CD4-positive, alpha-beta T cell (primary cell): Measurements from ENCODE around the gene HID1. TPM values are rescaled to one million over a fixed set of nuclear protein-coding genes. Genes with fewer than 3 reads are reported as not detected.

ENCODE experiments used
- ATAC-seq: fragments of 200-7000 bp; cut with Tn5 transposase; one replicate; pipeline ENCODE4 v1.10.0; 2022; ENCODE audit warnings: mild to moderate bottlenecking; ENCODE audit not compliant: poor library complexity
- CTCF ChIA-PET: fragments of 350-600 bp; sonication (Branson Sonifier 250); formaldehyde crosslinking; loops from one replicate; lab custom pipeline; 2021; ENCODE audit warnings: antibody characterized with exemption, inconsistent platforms; lab: Charles Lee
- POLR2A ChIA-PET: fragments of 350-600 bp; sonication (Branson Sonifier 250); formaldehyde crosslinking; loops from one replicate; lab custom pipeline; 2021; ENCODE audit warnings: antibody characterized with exemption, inconsistent platforms; lab: Charles Lee
- DNase-seq, 14 experiments: peaks; one replicate each; pipeline ENCODE4 v3.0.0-alpha.2; 2013 to 2020; ENCODE audit warnings: mixed read lengths in 2 of 14
- H3K27ac ChIP-seq, 2 donors: one replicate each; pipeline versions ENCODE4 v1.5.1 to v1.7.0; 2013; ENCODE audit warnings: low read length in 2 of 2, low read depth in 1 of 2, mild to moderate bottlenecking in 1 of 2
- H3K27me3 ChIP-seq, 2 experiments: 1 replicate in 1 of 2; 2 replicates in 1 of 2; pipeline versions ENCODE4 v1.6.1 to v1.7.0; 2013; ENCODE audit warnings: low read length in 2 of 2, control low read depth in 1 of 2, mild to moderate bottlenecking in 1 of 2, moderate library complexity in 1 of 2; ENCODE audit not compliant: insufficient read depth in 2 of 2, control insufficient read depth in 1 of 2
- H3K36me3 ChIP-seq: one replicate; pipeline ENCODE4 v1.6.1; 2013; ENCODE audit warnings: low read length, control low read depth; ENCODE audit not compliant: insufficient read depth
- H3K4me1 ChIP-seq: one replicate; pipeline ENCODE4 v1.6.1; 2013; ENCODE audit warnings: low read length, control low read depth; ENCODE audit not compliant: insufficient read depth
- H3K4me3 ChIP-seq: one replicate; pipeline ENCODE4 v1.5.1; 2013; ENCODE audit warnings: mild to moderate bottlenecking, low read length, moderate library complexity
- H3K9me3 ChIP-seq, 2 experiments: 1 replicate in 1 of 2; 2 replicates in 1 of 2; pipeline versions ENCODE4 v1.6.1 to v1.7.0; 2013; ENCODE audit warnings: low read length in 2 of 2, mild to moderate bottlenecking in 2 of 2, control low read depth in 1 of 2, moderate library complexity in 1 of 2; ENCODE audit not compliant: control insufficient read depth in 1 of 2, insufficient read depth in 1 of 2
- H3K27ac Mint-ChIP-seq: one replicate; pipeline ENCODE4 v1.8.0; 2020; ENCODE audit warnings: mixed read lengths
- H3K27me3 Mint-ChIP-seq: one replicate; pipeline ENCODE4 v1.8.0; 2021; ENCODE audit warnings: mixed read lengths
- H3K36me3 Mint-ChIP-seq: one replicate; pipeline ENCODE4 v1.8.0; 2021; ENCODE audit warnings: low read depth, mixed read lengths
- H3K4me1 Mint-ChIP-seq: one replicate; pipeline ENCODE4 v1.8.0; 2021; ENCODE audit warnings: low read depth, mixed read lengths
- H3K4me3 Mint-ChIP-seq: one replicate; pipeline ENCODE4 v1.8.0; 2020; ENCODE audit warnings: mild to moderate bottlenecking, mixed read lengths
- H3K9me3 Mint-ChIP-seq: one replicate; pipeline ENCODE4 v1.8.0; 2020; ENCODE audit warnings: mixed read lengths
- CTCF ChIP-seq: fragments of 200-600 bp; IDR thresholded peaks from one replicate; pipeline ENCODE4 v1.8.0; 2022; ENCODE audit warnings: antibody characterized with exemption, mild to moderate bottlenecking
- intact Hi-C, 2 experiments: fragments of 100-400 bp; cut with DNase I in 1 of 2; cut with micrococcal nuclease in 1 of 2; formaldehyde crosslinking; loops; one replicate each; pipeline versions ENCODE4 v1.15.1 to v1.9.0; 2023 to 2025; cut with DNase I, micrococcal nuclease
- total RNA-seq, 174 experiments: library from RNA in 2 of 174; stranded (reverse) in 2 of 174; gene quantifications; one replicate each; pipeline ENCODE4 v1.2.3 and lab custom pipeline; 2021 to 2026

Gene HID1
- total RNA-seq, 2 experiments from 2014 or later, result 31.8 to 31.9 TPM

- H3K9me3 Mint-ChIP-seq, result no peaks in the 10 kb centered on the region
- Histone ChIP-seq H3K9me3 (no peaks in the 10 kb centered on the region), H3K27me3 (no peaks in the 10 kb centered on the region), H3K4me3 (no peak overlapping the region), H3K27ac (no peak overlapping the region), H3K4me1 (peaks cover 17% of the 10 kb centered on the region), H3K36me3 (no peaks in the 10 kb centered on the region)
- ChIA-PET CTCF (interaction anchor here (0.9 to 4.5 kb wide), 15 partner anchors 12 to 241 kb away, joined by 3 to 51 read pairs (median 6); partner anchors contain the start of genes CDR2L, HID1, KCTD2 and MRPL58), POLR2A (interaction anchor here (0.8 to 2.2 kb wide), 11 partner anchors 13 to 310 kb away, joined by 3 to 11 read pairs (median 5); partner anchors contain the start of genes ATP5PD, KCTD2, MIF4GD and MRPL58)
- peaks cover 4% of the 10 kb centered on the region for H3K4me1 Mint-ChIP-seq
- ATAC-seq, result peak; percentile 54
- no peaks in the 10 kb centered on the region for H3K27me3 Mint-ChIP-seq
- no peak for TF ChIP-seq CTCF
- peak in 8 of 14 experiments; percentile 22 to 77 (median 52) for DNase-seq
- H3K27ac Mint-ChIP-seq, result no peak overlapping the region
- no peak overlapping the region for H3K4me3 Mint-ChIP-seq
- no peaks in the 10 kb centered on the region for H3K36me3 Mint-ChIP-seq
- intact Hi-C loops, result loop anchor here (1.0 to 10.0 kb wide), 8 partner anchors 46 to 452 kb away; partner anchors contain the start of genes ATP5PD (in 2 of the 2) and KCTD2 (in 2 of the 2)
Measured at GRCh38 chr17:74960570-74961342, 11.8 kb downstream of the HID1 start.

GRCh38 chr17:74959826-74960515, 12.6 kb downstream of the HID1 start:
- Histone ChIP-seq H3K4me3 (no peak overlapping the region), H3K9me3 (no peaks in the 10 kb centered on the region), H3K4me1 (peaks cover 17% of the 10 kb centered on the region), H3K27ac (no peak overlapping the region), H3K36me3 (no peaks in the 10 kb centered on the region), H3K27me3 (no peaks in the 10 kb centered on the region)
- Mint-ChIP-seq H3K9me3 (no peaks in the 10 kb centered on the region), H3K27me3 (no peaks in the 10 kb centered on the region), H3K4me3 (no peak overlapping the region), H3K27ac (no peak overlapping the region), H3K36me3 (no peaks in the 10 kb centered on the region), H3K4me1 (peaks cover 4% of the 10 kb centered on the region)
- DNase-seq (no peak), ATAC-seq (no peak)
- TF ChIP-seq CTCF, result no peak
- intact Hi-C loops, result loop anchor here (2.0 to 10.0 kb wide), 5 partner anchors 47 to 303 kb away; partner anchors contain the start of genes ATP5PD (in 2 of the 2) and KCTD2 (in 2 of the 2)
- ChIA-PET POLR2A (no interaction called here), CTCF (interaction anchor here (2.4 to 4.5 kb wide), 4 partner anchors 12 to 171 kb away, joined by 6 to 51 read pairs (median 21); partner anchors contain the start of genes HID1, MRPL58 and NT5C)
